Activated T-cell treated with anti-CD3 and anti-CD28 coated beads, Interleukin-2, amount 50 U/mL, for 24 hours (primary cell): ENCODE data around the gene DLST.

Experiments
- DNase-seq: peaks from one replicate; pipeline ENCODE4 v3.0.0-alpha.2; 2020
- H3K27ac Mint-ChIP-seq: 2 replicates; pipeline ENCODE4 v1.8.0; 2020; ENCODE audit warnings: mild to moderate bottlenecking, mixed read lengths
- H3K27me3 Mint-ChIP-seq: 2 replicates; pipeline ENCODE4 v1.8.0; 2020; ENCODE audit warnings: mixed read lengths
- H3K36me3 Mint-ChIP-seq: 2 replicates; pipeline ENCODE4 v1.8.0; 2020; ENCODE audit warnings: low read depth, mixed read lengths
- H3K4me1 Mint-ChIP-seq: 2 replicates; pipeline ENCODE4 v1.8.0; 2020; ENCODE audit warnings: low read depth, mixed read lengths
- H3K4me3 Mint-ChIP-seq: 2 replicates; pipeline ENCODE4 v1.8.0; 2020; ENCODE audit warnings: mild to moderate bottlenecking, moderate library complexity, mixed read lengths
- H3K9me3 Mint-ChIP-seq: 2 replicates; pipeline ENCODE4 v1.8.0; 2020; ENCODE audit warnings: mixed read lengths

Gene DLST

GRCh38 chr14:74942608-74943007 is 60.9 kb downstream of the DLST start:
- H3K36me3 Mint-ChIP-seq: no peaks in the 10 kb centered on the region
- no peak for DNase-seq
- no peaks in the 10 kb centered on the region for H3K27me3 Mint-ChIP-seq
- H3K27ac Mint-ChIP-seq: peak overlapping the region; percentile 81
- no peaks in the 10 kb centered on the region for H3K9me3 Mint-ChIP-seq
- peak overlapping the region; percentile 53 for H3K4me3 Mint-ChIP-seq
- peaks cover 36% of the 10 kb centered on the region for H3K4me1 Mint-ChIP-seq

- Mint-ChIP-seq H3K27me3 (no peaks in the 10 kb centered on the region), H3K4me3 (no peak overlapping the region), H3K27ac (no peak overlapping the region), H3K4me1 (peaks cover 28% of the 10 kb centered on the region), H3K9me3 (no peaks in the 10 kb centered on the region), H3K36me3 (no peaks in the 10 kb centered on the region)
- DNase-seq: no peak
Measured at GRCh38 chr14:74945261-74945851, 63.6 kb downstream of the DLST start.

- peaks cover 27% of the 10 kb centered on the region for H3K4me1 Mint-ChIP-seq
- peak overlapping the region; percentile 37 for H3K4me3 Mint-ChIP-seq
- H3K9me3 Mint-ChIP-seq: no peaks in the 10 kb centered on the region
- DNase-seq: peak; percentile 82
- H3K27me3 Mint-ChIP-seq: no peaks in the 10 kb centered on the region
- H3K36me3 Mint-ChIP-seq: no peaks in the 10 kb centered on the region
- no peak overlapping the region for H3K27ac Mint-ChIP-seq
Measured at GRCh38 chr14:74945852-74946658, 64.3 kb downstream of the DLST start.

GRCh38 chr14:74946659-74947281 is 65.1 kb downstream of the DLST start:
- DNase-seq: no peak
- no peaks in the 10 kb centered on the region for H3K27me3 Mint-ChIP-seq
- no peaks in the 10 kb centered on the region for H3K9me3 Mint-ChIP-seq
- no peaks in the 10 kb centered on the region for H3K36me3 Mint-ChIP-seq
- H3K4me1 Mint-ChIP-seq: peaks cover 20% of the 10 kb centered on the region
- no peak overlapping the region for H3K4me3 Mint-ChIP-seq
- no peak overlapping the region for H3K27ac Mint-ChIP-seq

- Mint-ChIP-seq H3K4me1 (peaks cover 13% of the 10 kb centered on the region), H3K4me3 (no peak overlapping the region), H3K27ac (no peak overlapping the region), H3K27me3 (no peaks in the 10 kb centered on the region), H3K36me3 (no peaks in the 10 kb centered on the region), H3K9me3 (no peaks in the 10 kb centered on the region)
- no peak for DNase-seq
Measured at GRCh38 chr14:74947353-74948227, 65.9 kb downstream of the DLST start.

GRCh38 chr14:74948228-74949175 is 66.8 kb downstream of the DLST start:
- no peak overlapping the region for H3K27ac Mint-ChIP-seq
- DNase-seq: no peak
- H3K27me3 Mint-ChIP-seq: peaks cover 3% of the 10 kb centered on the region
- no peaks in the 10 kb centered on the region for H3K9me3 Mint-ChIP-seq
- peaks cover 5% of the 10 kb centered on the region for H3K4me1 Mint-ChIP-seq
- no peak overlapping the region for H3K4me3 Mint-ChIP-seq
- H3K36me3 Mint-ChIP-seq: no peaks in the 10 kb centered on the region

- Mint-ChIP-seq H3K27ac (no peak overlapping the region), H3K27me3 (peaks cover 8% of the 10 kb centered on the region), H3K9me3 (no peaks in the 10 kb centered on the region), H3K4me3 (no peak overlapping the region), H3K36me3 (no peaks in the 10 kb centered on the region), H3K4me1 (peaks cover 5% of the 10 kb centered on the region)
- DNase-seq: no peak
Measured at GRCh38 chr14:74949191-74949601, 67.5 kb downstream of the DLST start.

- Mint-ChIP-seq H3K4me3 (no peak overlapping the region), H3K27me3 (peaks cover 10% of the 10 kb centered on the region), H3K27ac (no peak overlapping the region), H3K9me3 (no peaks in the 10 kb centered on the region), H3K36me3 (no peaks in the 10 kb centered on the region), H3K4me1 (peaks cover 5% of the 10 kb centered on the region)
- DNase-seq: no peak
Measured at GRCh38 chr14:74949859-74950573, 68.3 kb downstream of the DLST start.

GRCh38 chr14:74950795-74951442 is 69.2 kb downstream of the DLST start:
- peaks cover 12% of the 10 kb centered on the region for H3K27me3 Mint-ChIP-seq
- DNase-seq: no peak
- H3K36me3 Mint-ChIP-seq: no peaks in the 10 kb centered on the region
- no peak overlapping the region for H3K27ac Mint-ChIP-seq
- H3K4me3 Mint-ChIP-seq: no peak overlapping the region
- H3K4me1 Mint-ChIP-seq: peaks cover 5% of the 10 kb centered on the region
- no peaks in the 10 kb centered on the region for H3K9me3 Mint-ChIP-seq

GRCh38 chr14:74951443-74952179 is 69.9 kb downstream of the DLST start:
- Mint-ChIP-seq H3K27ac (no peak overlapping the region), H3K4me3 (no peak overlapping the region), H3K4me1 (peaks cover under 1% of the 10 kb centered on the region), H3K27me3 (peaks cover 18% of the 10 kb centered on the region), H3K9me3 (no peaks in the 10 kb centered on the region), H3K36me3 (no peaks in the 10 kb centered on the region)
- no peak for DNase-seq

- Mint-ChIP-seq H3K4me1 (no peaks in the 10 kb centered on the region), H3K36me3 (no peaks in the 10 kb centered on the region), H3K27ac (no peak overlapping the region), H3K4me3 (no peak overlapping the region), H3K27me3 (peaks cover 18% of the 10 kb centered on the region), H3K9me3 (no peaks in the 10 kb centered on the region)
- DNase-seq: no peak
Measured at GRCh38 chr14:74952180-74952665, 70.5 kb downstream of the DLST start.
